Kidney capillary endothelial cell (primary cell): ENCODE results near the gene POLD4.

ENCODE experiments used
- DNase-seq: peaks from one replicate; pipeline ENCODE4 v3.0.0-alpha.2; 2018; ENCODE audit warnings: low spot score

POLD4 gene

DNA sequence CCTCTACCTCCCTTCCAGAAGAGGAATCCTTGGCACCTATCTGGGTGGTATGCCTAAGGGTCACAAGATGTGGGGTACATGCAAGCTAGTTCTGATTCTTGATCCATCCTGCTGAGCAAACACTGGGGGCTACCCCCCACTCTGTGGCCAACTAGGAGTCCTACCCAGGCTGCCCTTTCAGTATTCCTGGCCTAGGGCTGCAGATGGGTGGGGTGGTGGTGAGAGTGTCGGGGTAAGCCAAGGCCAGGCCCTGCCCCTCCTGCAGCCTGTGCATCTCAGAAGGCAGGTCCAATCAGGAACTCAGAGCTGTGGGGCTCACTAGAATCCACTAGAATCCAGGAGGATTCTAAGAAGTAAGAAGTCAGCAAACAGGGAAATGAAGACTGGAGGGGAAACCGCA, 39.1 kb downstream of the POLD4 start:
- no peak for DNase-seq

DNA sequence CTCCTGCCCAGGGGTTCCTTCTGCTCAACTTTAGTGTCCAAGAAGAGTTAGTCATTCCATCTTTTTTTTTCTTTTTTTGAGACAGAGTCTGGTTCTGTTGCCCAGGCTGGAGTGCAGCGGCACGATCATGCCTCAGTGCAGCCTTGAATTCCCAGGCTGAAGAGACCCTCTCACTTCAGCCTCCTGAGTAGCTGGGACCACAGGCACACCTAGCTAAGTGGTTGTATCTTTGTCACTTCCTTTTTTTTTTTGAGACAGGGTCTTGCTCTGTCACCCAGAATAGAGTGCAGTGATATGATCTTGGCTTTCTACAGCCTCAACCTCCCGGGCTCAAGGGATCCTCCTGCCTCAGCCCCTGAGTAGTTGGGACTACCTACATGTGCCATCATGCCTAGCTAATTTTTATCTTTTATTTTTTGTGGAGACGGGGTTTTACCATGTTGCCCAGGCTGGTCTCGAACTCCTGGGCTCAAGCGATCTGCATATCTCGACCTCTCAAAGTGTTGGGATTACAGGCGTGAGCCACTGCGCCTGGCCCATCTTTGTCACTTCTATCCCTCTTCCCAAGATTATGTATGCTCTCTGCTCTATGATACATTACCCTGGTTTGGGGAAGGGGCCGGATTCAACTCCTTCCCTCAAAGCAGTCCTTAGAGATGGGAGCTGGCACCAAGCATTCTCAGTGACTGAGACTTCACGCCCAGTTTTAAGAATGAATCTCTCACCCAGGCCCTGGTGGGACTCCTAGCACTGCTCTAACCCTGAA, 40.0 kb downstream of the POLD4 start:
- DNase-seq: no peak

DNA sequence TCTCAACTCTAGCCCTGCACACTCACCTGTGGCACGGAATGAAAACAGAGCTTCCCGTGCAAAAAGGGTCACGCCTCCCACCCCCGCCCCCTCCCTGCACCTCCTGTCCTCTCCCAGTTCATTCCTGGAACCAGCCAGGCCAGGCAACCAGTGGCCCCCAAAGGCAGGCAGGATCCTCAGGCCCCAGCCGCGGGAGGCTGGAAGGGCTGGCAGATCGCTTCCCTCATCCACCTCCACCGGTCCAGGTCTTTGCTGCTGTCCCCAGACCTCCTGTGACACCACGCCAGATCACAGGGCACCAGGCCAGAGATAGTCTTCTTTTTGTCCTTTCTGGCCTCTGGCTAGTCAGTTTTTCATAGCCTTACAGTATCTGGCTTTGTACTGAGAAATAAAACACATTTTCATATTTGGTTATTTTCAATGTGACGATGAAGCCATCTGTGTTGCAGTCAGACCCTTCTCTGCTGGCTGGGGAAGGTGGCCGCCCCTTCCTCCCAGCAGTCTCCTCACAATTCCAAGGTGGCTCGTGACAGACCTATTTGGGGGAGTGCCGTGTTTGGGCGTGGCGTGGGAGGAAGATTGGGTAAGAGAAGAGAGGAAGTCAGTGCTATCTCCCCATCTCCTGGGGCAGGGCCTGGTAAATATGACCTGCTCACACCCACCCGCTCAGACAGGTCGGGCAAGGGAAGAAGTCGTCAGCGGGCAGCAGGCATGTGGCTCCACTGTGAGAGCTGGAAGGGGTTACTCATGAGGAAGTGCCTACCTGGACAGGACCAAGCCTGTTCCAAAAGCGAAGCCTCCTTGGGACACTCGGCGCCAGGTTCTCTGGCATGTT, 40.9 kb downstream of the POLD4 start:
- no peak for DNase-seq

DNA sequence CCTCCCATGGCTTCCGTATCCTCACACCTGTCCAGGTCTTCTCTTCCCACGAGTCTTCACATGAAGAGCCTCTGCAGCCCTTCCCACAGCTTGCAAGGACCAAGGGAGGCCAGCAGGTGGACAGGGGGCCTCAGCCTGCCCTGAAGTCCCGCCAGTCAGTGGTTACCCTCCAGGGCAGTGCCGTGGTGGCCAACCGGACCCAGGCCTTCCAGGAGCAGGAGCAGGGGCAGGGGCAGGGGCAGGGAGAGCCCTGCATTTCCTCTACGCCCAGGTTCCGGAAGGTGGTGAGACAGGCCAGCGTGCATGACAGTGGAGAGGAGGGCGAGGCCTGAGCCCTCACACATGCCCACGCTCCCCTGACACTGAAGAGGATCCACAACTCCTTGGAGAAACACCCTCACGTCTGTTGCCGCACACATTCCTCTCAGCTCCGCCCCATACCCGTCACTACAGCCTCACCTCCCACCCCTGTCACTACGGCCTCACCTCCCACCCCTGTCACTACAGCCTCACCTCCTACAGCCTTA, 41.7 kb downstream of the POLD4 start:
- DNase-seq: no peak

DNA sequence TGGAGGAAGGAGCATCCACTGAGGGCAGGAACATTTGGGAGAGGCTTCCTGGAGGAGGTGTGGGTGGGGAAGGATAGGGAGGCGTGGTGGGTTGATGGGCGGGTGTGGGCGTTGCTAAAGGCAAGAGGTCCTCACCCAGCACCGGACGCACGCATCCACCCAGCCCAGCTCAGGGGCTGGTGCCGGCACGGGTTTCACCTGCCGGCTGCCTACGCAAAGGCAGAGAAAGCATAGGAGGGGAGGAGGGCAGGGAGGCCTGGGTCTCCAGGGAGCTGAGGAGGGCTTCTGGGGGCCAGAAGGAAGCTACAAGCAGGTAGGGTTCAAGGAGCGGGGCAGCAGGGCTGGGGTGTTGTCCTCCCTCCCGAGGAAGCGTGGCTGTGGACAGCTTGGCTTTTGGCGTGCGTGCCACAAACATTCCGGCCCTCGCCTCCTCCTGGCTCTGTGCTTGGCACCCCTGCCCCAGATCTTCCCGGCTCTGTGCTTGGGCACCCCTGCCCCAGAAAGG, 42.2 kb downstream of the POLD4 start:
- DNase-seq: no peak

DNA sequence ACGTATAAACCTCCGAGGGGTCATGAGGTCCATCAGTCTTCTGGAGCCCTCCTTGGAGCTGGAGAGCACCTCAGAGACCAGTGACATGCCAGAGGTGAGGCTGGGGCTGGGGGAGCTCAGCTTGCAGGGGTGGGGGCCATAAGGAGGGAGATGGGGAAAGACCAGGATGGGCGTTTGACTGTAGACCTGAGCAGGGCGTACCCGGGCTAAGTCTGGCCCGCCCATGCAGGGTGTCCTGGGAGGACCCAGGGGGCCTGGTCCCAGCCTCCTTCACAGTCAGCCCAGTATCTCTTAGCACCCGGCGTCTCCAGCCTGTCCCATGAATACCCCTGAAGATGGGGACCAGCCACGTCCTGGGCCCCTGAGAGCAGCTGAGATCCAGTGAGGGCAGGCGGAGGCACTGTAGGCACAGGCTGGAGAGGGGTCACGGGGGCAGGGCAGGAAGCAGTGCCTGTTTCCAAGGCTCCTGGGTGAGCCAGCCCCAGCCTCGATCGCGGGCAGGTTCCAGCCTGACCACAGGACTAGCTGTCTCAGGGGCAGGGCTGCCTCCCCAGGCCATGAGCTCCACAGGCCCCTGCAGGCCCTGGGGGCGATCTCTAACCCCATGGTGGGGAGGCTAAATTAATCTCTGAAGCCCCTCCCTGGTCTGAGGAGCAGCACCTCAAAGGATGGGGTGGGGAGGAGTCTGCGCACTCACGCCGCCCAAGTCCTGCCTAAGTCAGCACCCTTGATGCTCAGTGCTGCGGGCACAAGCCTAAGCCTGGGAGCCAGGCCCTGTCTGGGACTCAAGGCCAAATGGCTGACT, 42.9 kb downstream of the POLD4 start:
- DNase-seq: no peak

DNA sequence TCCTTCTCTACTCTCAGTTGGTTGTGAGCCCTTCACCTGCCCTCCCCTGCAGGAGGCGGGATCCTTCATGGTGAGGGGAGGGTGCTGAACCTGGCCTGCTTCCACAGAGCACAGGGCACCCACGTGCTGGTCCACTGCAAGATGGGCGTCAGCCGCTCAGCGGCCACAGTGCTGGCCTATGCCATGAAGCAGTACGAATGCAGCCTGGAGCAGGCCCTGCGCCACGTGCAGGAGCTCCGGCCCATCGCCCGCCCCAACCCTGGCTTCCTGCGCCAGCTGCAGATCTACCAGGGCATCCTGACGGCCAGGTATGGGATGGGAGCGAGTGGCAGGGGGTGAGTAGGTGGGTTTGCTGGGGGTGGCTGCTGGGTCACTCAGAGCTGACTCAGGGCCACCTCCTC, 43.7 kb downstream of the POLD4 start:
- DNase-seq: no peak

DNA sequence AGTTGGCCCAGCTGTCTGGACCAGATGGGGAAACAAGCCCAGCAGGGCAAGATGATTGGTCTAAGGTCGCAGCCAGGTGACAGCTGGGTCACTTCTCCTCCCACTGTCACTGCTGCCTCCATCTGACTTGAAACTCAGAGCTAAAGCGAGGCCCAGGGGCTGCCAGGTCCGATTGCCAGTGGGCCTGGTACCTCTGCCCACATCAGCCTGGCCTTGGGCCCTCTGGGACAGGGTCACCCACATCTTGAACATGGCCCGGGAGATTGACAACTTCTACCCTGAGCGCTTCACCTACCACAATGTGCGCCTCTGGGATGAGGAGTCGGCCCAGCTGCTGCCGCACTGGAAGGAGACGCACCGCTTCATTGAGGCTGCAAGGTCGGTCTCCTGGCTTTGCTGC, 44.2 kb downstream of the POLD4 start:
- DNase-seq: no peak

DNA sequence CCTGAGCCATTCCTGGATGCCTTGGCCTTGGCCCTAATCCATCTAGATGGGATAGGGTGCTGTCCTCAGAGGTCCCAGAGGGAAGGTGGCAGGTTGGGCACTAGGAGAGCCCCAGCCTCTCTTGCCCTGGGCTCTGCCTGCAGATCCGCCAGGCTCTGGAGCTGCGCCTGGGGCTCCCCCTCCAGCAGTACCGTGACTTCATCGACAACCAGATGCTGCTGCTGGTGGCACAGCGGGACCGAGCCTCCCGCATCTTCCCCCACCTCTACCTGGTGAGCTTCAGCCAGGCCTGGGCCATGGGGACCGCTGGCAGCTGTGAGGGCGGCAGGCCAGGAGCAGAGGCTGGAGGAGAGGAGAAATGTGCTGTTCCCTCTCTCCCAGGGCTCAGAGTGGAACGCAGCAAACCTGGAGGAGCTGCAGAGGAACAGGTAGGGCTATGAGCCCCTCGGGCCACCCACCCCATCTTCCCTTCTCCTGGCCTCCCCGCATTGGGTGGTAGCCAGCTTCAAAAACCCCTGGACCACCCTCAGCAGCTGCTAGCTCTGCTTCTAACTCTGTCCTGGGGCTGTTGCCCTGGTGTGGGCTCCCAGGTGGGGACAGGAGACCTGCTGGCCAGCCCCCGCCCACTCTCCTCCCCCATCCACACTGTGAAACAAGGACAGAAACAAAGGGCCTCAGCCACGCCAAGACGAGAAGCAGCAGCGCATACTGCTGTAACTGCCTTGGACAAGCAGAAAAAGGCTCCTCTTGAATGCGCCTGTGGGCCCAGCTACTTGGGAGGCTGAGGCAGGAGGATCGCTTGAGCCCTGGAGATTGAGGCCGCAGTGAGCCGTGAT, 45.1 kb downstream of the POLD4 start:
- DNase-seq: no peak

DNA sequence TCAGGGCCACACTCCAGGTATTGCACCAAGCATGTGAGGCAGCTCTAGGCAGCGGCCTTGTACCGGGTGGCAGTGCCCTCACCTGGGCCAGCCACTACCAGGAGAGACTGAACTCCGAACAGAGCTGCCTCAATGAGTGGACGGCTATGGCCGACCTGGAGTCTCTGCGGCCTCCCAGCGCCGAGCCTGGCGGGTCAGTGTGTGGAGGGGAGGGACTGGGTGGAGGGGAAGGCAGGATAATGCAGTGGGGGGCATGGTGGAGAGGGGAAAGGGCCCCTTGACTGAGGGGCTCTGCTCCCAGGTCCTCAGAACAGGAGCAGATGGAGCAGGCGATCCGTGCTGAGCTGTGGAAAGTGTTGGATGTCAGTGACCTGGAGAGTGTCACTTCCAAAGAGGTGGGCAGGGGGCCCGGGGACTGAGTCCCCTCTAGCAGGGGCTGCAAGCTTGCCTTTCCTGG, 45.8 kb downstream of the POLD4 start:
- DNase-seq: no peak

DNA sequence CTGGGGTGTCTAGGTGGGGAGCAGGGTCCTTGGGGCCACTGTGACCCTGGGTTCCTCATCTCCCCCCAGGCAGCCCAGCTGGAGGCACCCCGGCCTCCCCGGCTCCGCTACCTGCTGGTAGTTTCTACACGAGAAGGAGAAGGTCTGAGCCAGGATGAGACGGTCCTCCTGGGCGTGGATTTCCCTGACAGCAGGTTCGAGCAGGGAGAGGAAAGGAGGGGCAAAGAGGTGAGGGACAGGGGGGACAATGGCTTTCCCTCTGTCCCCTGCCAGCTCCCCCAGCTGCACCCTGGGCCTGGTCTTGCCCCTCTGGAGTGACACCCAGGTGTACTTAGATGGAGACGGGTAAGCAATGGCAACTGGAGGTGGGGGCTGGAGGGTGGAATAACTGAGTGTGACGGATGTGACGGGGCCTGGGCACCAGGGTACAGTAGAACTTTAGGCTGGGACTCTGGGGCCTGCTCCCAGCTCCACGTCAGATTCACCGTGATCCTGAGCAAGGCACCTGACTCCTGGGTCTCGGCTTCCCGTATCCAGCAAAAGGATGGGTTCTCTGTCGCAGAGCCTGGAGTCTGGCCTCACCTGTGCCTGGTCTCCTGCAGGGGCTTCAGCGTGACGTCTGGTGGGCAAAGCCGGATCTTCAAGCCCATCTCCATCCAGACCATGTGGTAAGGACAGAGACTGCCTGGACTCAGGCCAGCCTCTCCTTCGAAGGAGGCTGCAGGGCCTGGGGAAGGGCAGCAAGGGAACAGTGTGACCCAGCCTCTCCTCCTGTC, 46.4 kb downstream of the POLD4 start:
- no peak for DNase-seq

DNA sequence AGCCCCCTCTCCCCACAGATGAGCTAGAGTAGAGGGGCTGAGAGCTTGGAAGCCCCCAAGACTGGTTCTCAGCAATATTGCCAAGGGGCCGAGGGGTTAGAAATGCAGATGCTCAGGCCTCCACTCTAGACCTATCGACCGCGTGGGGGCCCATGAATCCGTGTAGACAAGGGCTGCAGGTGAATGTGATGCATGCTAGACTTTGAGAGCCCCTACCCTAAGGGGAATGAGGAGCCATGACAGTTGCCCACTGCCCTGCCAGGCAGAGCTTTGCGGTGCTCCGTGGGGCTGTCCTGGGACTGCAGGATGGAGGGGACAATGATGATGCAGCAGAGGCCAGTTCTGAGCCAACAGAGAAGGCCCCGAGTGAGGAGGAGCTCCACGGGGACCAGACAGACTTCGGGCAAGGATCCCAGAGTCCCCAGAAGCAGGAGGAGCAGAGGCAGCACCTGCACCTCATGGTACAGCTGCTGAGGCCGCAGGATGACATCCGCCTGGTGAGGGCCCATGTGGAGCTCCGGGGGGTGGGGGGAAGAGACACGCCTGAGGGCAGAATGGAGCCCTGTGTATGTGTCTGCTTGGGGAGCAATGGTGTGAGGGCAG, 48.7 kb downstream of the POLD4 start:
- no peak for DNase-seq

DNA sequence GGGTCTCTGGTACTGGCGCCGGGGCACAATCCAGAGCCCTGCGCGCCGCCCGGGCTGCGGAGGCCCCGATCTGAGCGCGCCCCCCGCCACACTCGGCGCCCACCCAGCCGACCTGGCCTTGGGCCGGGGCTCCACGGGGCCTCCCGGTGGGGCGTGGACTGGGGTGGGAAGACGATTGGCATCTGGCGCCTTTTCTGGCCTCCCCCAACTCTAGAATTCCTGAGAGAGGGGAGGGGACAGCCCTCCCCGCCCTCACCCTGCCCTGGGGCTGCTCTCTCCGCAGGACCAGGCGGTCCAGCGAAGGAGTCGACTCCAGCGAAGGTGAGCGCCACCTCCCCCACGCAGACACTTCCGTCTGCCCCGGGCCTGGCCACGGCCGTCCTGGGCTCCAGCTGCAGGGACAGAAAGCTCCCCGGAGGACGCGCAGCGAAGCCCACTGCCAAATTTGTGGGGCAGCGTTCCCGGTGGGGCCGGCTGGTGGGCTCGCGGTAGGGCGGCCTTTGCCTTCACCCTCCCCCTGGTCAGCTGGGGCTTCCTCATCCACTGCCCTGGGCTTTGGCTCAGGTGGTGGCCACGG, 49.4 kb downstream of the POLD4 start:
- no peak for DNase-seq

DNA sequence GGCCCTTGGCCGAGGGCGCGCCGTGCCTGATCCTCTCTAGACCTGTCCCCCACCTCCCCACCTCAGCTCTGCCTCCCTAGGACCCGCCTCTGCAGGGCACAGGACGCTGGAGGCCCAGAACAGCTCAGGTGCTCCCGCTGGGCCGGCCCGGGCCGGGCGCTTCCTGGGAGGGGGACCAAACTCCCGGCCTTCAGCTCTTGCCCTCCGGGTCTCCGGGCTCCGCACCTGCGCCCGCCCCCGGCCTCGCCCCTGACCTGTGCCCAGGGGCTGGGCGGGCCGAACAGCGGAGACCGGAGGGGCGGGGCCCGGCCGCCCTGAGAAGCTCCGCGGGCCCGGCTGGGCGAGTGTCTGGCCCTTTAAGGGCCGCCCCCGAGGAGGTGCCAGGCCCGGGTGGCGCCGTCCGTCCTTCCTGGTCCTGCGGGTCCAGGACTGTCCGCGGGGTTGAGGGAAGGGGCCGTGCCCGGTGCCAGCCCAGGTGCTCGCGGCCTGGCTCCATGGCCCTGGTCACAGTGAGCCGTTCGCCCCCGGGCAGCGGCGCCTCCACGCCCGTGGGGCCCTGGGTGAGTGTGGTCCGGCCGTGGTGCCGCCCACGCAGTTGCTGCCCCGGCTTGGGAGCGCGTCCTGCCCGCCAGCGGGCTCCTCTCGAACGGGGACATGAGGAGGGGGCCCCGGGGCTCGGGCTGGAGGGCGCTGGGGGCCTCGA, 50.1 kb downstream of the POLD4 start, which contains the start of gene SSH3:
TSS of gene SSH3 (plus strand) at position 399 of the 703 bp plus-strand sequence. CDS start at position 495, 96 bp downstream.
- DNase-seq: peak; percentile 44

DNA sequence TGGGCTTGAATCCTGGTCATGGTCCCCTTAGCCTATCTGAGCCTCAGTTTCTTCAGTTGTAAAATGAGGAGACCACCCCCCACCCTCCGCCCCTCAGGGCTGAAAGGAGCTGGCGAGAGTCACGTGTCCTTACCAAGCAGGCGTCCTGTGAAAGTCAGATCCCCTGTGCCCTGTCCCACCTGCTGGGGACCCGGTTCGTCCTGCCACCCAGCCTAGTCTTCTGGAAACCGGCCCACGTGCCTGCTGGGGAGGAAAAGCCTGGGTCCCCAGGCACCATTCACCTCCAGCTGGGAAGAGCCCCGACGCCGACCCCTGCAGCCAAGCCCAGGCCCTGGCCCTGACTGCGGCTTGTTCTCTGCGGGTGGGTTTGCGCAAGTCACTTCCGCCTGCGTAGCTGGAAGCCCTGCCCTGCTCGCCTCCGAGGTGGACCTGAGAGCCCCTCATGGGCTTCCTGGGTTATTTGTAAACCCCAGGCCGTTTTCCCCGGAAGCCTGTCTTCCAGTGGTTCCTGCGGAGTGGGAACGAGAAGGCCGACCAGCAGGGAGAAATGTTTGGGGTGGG, 50.7 kb downstream of the POLD4 start:
- DNase-seq: no peak

DNA sequence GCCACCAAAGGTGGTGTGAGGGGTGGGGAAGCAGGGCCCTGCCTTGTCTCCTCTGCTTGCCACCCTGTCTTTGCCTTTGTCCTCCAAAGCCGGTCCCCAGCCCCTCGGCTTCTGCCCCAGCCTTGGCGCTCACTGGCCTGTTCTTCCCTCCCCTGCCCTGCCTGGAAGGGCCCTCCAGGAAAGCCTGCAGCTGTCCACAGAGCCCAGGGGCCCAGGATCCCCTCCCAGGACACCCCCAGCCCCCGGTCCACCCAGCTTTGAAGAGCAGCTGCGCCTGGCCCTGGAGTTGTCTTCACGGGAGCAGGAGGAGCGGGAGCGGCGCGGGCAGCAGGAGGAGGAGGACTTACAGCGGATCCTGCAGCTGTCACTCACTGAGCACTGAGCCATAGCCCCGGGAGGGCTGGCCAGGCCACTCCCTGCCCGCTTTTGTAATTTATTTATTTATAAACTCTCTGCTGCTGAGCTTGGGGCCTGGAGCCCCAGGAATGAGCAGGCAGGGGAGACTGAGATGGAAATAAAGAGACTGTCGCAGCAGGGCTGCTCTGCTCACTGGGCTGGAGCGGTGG, 51.3 kb downstream of the POLD4 start:
- no peak for DNase-seq

DNA sequence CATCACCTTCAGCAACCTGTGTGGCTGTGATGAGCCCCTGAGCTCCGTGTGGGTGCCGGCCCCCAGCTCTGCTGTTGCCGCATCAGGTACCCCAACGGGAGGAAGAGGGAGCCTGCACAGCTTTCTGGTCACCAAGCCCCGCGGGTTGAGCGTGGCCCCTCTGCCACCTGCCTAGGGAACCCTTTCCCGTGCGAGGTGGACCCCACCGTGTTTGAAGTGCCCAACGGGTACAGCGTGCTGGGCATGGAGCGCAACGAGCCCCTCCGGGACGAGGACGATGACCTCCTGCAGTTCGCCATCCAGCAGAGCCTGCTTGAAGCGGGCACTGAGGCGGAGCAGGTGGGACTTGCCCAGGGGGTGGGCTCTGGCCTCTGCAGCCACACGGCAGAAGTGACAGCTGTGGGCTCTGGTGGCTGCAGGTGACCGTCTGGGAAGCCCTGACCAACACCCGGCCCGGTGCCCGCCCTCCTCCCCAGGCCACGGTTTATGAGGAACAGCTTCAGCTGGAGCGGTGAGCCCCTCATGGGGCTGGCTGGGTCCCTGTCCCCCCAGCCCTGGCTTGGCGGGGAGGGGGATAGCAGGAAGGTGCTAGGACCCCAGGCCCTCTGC, 51.9 kb downstream of the POLD4 start:
- no peak for DNase-seq
